BJ (cell line): Measurements from ENCODE around the gene ABCB6. TPM values are rescaled to one million over a fixed set of nuclear protein-coding genes. Genes with fewer than 3 reads are reported as not detected.
A peak's percentile ranks its signal among the peaks of the same experiment; 100 is the strongest.

Experiments used
- CTCF ChIA-PET: fragments of 350-600 bp; formaldehyde crosslinking; extraction: SDS; loops from one replicate; lab custom pipeline; 2021; ENCODE audit warnings: antibody characterized with exemption, inconsistent platforms; lab: Yijun Ruan, JAX
- POLR2A ChIA-PET: fragments of 300-600 bp; sonication (Branson Sonifier 250); formaldehyde crosslinking; extraction: SDS; loops from one replicate; lab custom pipeline; 2021; ENCODE audit warnings: antibody characterized with exemption; lab: Charles Lee
- DNase-seq: peaks from one replicate; pipeline ENCODE4 v3.0.0-alpha.2; 2011; ENCODE audit warnings: low read depth
- H3K27me3 ChIP-seq: 2 replicates; pipeline ENCODE4 v1.6.0; 2011; ENCODE audit warnings: low read length; ENCODE audit not compliant: control insufficient read depth, insufficient read depth
- H3K36me3 ChIP-seq: 2 replicates; pipeline ENCODE4 v1.5.1; 2011; ENCODE audit warnings: low read length; ENCODE audit not compliant: control insufficient read depth, insufficient read depth
- H3K4me3 ChIP-seq: 2 replicates; pipeline ENCODE4 v1.5.1; 2011; ENCODE audit warnings: low read depth, mild to moderate bottlenecking, control low read depth, low read length
- polyA plus RNA-seq: library from polyadenylated mRNA; depleted of rRNA; stranded (reverse); fragments of >200 nt; gene quantifications from 2 replicates; pipeline ENCODE4 v1.2.3, GENCODE V29; 2011
- TF ChIP-seq, protein P1 (sequence below): IDR thresholded peaks from 2 replicates; pipeline ENCODE4 v1.5.1; 2011; ENCODE audit warnings: low read depth, mild to moderate bottlenecking, control low read depth, inconsistent platforms, low read length, moderate library complexity; ENCODE audit not compliant: insufficient read depth

Gene ABCB6
- polyA plus RNA-seq, 1 experiment, result 33.4 TPM

GRCh38 chr2:219246559-219246958 is 27.8 kb upstream of the ABCB6 start:
- ChIA-PET POLR2A (no interaction called here), CTCF (interaction anchor here (0.7 to 3.7 kb wide), 4 partner anchors 48 to 284 kb away, joined by 3 to 22 read pairs (median 4); no protein-coding TSS in a partner anchor)
- TF ChIP-seq, protein P1, sequence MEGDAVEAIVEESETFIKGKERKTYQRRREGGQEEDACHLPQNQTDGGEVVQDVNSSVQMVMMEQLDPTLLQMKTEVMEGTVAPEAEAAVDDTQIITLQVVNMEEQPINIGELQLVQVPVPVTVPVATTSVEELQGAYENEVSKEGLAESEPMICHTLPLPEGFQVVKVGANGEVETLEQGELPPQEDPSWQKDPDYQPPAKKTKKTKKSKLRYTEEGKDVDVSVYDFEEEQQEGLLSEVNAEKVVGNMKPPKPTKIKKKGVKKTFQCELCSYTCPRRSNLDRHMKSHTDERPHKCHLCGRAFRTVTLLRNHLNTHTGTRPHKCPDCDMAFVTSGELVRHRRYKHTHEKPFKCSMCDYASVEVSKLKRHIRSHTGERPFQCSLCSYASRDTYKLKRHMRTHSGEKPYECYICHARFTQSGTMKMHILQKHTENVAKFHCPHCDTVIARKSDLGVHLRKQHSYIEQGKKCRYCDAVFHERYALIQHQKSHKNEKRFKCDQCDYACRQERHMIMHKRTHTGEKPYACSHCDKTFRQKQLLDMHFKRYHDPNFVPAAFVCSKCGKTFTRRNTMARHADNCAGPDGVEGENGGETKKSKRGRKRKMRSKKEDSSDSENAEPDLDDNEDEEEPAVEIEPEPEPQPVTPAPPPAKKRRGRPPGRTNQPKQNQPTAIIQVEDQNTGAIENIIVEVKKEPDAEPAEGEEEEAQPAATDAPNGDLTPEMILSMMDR, result no peak
- H3K4me3 ChIP-seq, result no peak overlapping the region
- H3K36me3 ChIP-seq, result peaks cover 10% of the 10 kb centered on the region
- DNase-seq, result no peak
- no peaks in the 10 kb centered on the region for H3K27me3 ChIP-seq

DNA sequence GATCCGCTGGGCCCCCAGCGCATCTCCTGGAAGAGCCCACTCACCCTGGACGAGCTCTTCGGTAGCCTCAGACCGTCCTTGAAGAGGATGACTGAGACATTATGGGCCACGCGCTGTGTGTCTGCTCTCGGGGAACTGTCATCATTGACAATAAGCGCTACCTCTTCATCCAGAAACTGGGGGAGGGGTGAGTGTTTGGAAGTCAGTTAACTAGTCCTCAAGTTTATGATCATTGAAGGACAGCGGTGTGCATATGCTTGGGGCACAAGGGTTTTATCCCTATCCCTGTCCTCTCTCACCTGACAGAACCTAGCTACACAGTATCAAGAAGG is 27.1 kb upstream of the ABCB6 start:
- H3K27me3 ChIP-seq, result no peaks in the 10 kb centered on the region
- POLR2A ChIA-PET, result interaction anchor here (0.6 to 1.1 kb wide), 2 partner anchors 16 to 65 kb away, joined by 3 to 5 read pairs; partner anchors contain the start of genes ANKZF1 and ATG9A
- no peak for DNase-seq
- H3K36me3 ChIP-seq, result peaks cover 10% of the 10 kb centered on the region
- TF ChIP-seq, protein P1, result no peak
- CTCF ChIA-PET, result interaction anchor here (0.7 to 3.7 kb wide), 8 partner anchors 16 to 285 kb away, joined by 3 to 22 read pairs (median 5); partner anchors contain the start of genes ANKZF1, ATG9A and DNAJB2
- H3K4me3 ChIP-seq, result peak overlapping the region; percentile 90

DNA sequence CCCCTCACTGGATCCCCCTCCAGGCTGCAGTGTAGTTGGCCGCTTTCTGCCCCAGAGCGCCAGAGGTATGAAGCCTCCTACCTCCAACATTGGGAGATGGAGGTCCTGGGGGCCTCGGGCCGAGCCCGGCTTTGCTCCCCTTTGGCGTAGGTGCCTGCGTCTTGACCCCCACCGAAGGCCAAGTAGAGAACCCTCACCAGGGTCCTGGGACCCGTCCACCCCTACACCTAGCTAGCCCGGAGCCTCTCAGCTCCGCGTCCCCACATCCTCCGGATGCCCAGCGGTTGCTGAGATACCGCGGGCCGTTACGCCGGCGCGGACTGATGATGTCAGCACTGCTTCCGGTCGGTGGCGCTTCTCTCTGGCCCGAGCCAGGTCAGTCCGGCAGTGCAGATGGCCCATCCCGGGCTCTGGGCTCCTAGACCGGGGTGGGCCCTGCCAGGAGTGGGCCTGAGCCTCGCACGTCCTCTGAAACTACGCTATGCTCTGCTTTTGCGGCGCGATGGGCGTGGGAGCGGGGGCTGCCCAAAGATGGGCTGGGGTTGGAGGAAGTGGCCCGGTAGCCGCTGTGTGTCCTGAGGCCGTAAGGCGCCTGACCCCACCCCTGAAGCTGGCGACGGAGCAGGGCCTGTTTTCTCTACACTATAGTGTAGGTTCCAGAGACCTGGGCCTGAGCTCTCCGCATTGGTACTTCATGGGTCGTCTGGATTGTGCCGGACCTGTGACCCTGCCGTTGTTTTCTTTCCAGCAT is 26.6 kb upstream of the ABCB6 start, which contains the start of the genes GLB1L and STK16:
Gene GLB1L, minus strand, starts transcription at position 297 of the 751 bp plus-strand sequence. CDS start 1,871 bp downstream, outside the sequence.
Gene STK16, plus strand, starts transcription at position 332 of the 751 bp plus-strand sequence. CDS start 521 bp downstream, outside the sequence.
- CTCF ChIA-PET, result interaction anchor here (0.7 to 3.7 kb wide), 12 partner anchors 8 to 74 kb away, joined by 3 to 22 read pairs (median 4); partner anchors contain the start of genes ANKZF1, ATG9A, DNAJB2 and TUBA4A
- TF ChIP-seq, protein P1, result no peak
- H3K4me3 ChIP-seq, result peak within 1 kb of the TSS; percentile 90
- no peaks in the 10 kb centered on the region for H3K27me3 ChIP-seq
- peaks cover 10% of the 10 kb centered on the region for H3K36me3 ChIP-seq
- POLR2A ChIA-PET, result interaction anchor here (0.6 to 1.1 kb wide), 4 partner anchors 15 to 1392 kb away, joined by 3 to 5 read pairs (median 3); partner anchors contain the start of genes ANKZF1 and ATG9A
- DNase-seq, result no peak

- CTCF ChIA-PET, result interaction anchor here (0.7 to 3.7 kb wide), 10 partner anchors 9 to 53 kb away, joined by 3 to 22 read pairs (median 4); partner anchors contain the start of genes ANKZF1, ATG9A, DNAJB2 and TUBA4A
- H3K27me3 ChIP-seq, result no peaks in the 10 kb centered on the region
- POLR2A ChIA-PET, result interaction anchor here (0.6 to 1.1 kb wide), 3 partner anchors 14 to 1392 kb away, joined by 3 to 5 read pairs (median 3); partner anchors contain the start of genes ANKZF1 and ATG9A
- no peak for DNase-seq
- TF ChIP-seq, protein P1, result no peak
- peaks cover 10% of the 10 kb centered on the region for H3K36me3 ChIP-seq
- H3K4me3 ChIP-seq, result peak overlapping the region; percentile 90
These were observed 26.0 kb upstream of the ABCB6 start for GRCh38 chr2:219244789-219245147.

DNA sequence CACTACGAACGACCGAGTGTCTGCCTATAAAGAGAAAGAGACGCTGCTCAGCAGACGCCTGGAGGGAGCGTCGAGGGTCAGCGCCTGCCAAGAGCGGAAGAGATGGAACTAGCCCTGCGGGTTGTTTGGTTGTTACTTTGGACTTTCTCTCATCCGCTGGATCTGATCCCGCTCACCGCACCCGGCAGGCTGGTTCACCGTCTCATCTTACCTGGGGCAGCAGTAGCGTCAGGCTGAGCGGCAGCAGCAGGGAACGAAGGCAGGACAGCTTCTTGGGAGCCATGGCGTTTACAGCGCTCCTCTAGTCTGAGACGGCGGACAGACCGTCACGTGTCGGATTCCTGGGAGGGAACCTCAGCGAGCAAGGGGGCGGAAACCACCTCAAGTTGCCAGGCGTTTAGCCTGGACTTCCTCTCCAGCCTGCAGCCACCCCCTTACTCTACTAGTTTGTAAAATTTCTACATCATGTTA is 24.6 kb upstream of the ABCB6 start:
- ChIA-PET POLR2A (no interaction called here), CTCF (interaction anchor here (3.7 kb wide), 1 partner anchor 51 kb away, joined by 22 read pairs; no protein-coding TSS in a partner anchor)
- Histone ChIP-seq H3K4me3 (peak overlapping the region; percentile 23; the same call in 1 of the 2 replicates), H3K36me3 (peaks cover 9% of the 10 kb centered on the region), H3K27me3 (no peaks in the 10 kb centered on the region)
- TF ChIP-seq, protein P1, result no peak
- no peak for DNase-seq
